Measurements from ENCODE around the gene ARL15.

- TF ChIP-seq EGR1 (IDR thresholded peaks at IDR 0.05; ENCODE audit: borderline replicate concordance, low read depth, low read length), result no peak
- no peak for TF ChIP-seq YY1 (IDR thresholded peaks at IDR 0.05; ENCODE audit: low read depth, low read length)
- TF ChIP-seq POLR2A (IDR thresholded peaks at IDR 0.05; ENCODE audit: control extremely low read depth in 1 of 2, low read depth in 2 of 2, low read length in 2 of 2), result no peak
- no peak for TF ChIP-seq CTCF (IDR thresholded peaks at IDR 0.05; ENCODE audit: control extremely low read depth in 1 of 3, insufficient read depth in 1 of 3, low read depth in 1 of 3, low read length in 3 of 3)
- TF ChIP-seq CBX5 (IDR thresholded peaks at IDR 0.05; ENCODE audit: low read depth, low read length), result no peak
- TF ChIP-seq TEAD4 (IDR thresholded peaks at IDR 0.05; ENCODE audit: low read depth, low read length), result no peak
- no peak for TF ChIP-seq EZH2 (IDR thresholded peaks at IDR 0.05; ENCODE audit: low read depth, low read length, severe bottlenecking)
- no peak for TF ChIP-seq ATF2 (IDR thresholded peaks at IDR 0.05; ENCODE audit: low read length)
- TF ChIP-seq HDAC6 (IDR thresholded peaks at IDR 0.05; ENCODE audit: low read depth, low read length), result no peak
- TF ChIP-seq POLR2AphosphoS5 (IDR thresholded peaks at IDR 0.05; ENCODE audit: low read depth, low read length), result no peak
- no peak for TF ChIP-seq HDAC2 (IDR thresholded peaks at IDR 0.05; ENCODE audit: borderline replicate concordance in 1 of 2, low read depth in 2 of 2, low read length in 2 of 2)
- TF ChIP-seq CTBP2 (IDR thresholded peaks at IDR 0.05; ENCODE audit: borderline replicate concordance, insufficient read depth, insufficient read length, low read length), result no peak
- TF ChIP-seq CREB1 (IDR thresholded peaks at IDR 0.05), result no peak
These were observed 5.6 kb upstream of the ARL15 start for GRCh38 chr5:54315736-54316528.

Data from H1 (cell line).